ENCODE results near the gene BCL2L14. TPM values are rescaled to one million over a fixed set of nuclear protein-coding genes. Genes with fewer than 3 reads are reported as not detected.
"Not testable (repeated sequence)": the region's sequence is repeated elsewhere in the genome, so short reads cannot be mapped to it uniquely, and the experiment has no call there.

The BCL2L14 gene
- total RNA-seq, 1 experiment from 2014 or later = not detected

- no peak for TF ChIP-seq EZH2 (IDR thresholded peaks at IDR 0.05; ENCODE audit: low read length, unreplicated experiment)
- TF ChIP-seq EZH2phosphoT487 (IDR thresholded peaks at IDR 0.05; ENCODE audit: borderline replicate concordance, low read length) = no peak
- TF ChIP-seq, protein P1, sequence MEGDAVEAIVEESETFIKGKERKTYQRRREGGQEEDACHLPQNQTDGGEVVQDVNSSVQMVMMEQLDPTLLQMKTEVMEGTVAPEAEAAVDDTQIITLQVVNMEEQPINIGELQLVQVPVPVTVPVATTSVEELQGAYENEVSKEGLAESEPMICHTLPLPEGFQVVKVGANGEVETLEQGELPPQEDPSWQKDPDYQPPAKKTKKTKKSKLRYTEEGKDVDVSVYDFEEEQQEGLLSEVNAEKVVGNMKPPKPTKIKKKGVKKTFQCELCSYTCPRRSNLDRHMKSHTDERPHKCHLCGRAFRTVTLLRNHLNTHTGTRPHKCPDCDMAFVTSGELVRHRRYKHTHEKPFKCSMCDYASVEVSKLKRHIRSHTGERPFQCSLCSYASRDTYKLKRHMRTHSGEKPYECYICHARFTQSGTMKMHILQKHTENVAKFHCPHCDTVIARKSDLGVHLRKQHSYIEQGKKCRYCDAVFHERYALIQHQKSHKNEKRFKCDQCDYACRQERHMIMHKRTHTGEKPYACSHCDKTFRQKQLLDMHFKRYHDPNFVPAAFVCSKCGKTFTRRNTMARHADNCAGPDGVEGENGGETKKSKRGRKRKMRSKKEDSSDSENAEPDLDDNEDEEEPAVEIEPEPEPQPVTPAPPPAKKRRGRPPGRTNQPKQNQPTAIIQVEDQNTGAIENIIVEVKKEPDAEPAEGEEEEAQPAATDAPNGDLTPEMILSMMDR (conservative IDR thresholded peaks at IDR 0.05; ENCODE audit: low read depth, low read length) = no peak
- Histone ChIP-seq H3K4me2 (ENCODE audit: low read length) (no peak overlapping the region), H3K9me2 (replicated peaks; ENCODE audit: low read length) (no peaks in the 10 kb centered on the region), H3K79me2 (ENCODE audit: low read length) (no peaks in the 10 kb centered on the region), H3F3A (ENCODE audit: low read length, unreplicated experiment) (no peaks in the 10 kb centered on the region), H3K27ac (ENCODE audit: low read length) (no peak overlapping the region), H3K4me1 (ENCODE audit: insufficient read depth, low read length) (no peaks in the 10 kb centered on the region), H3K9me3 (ENCODE audit: low read length) (no peaks in the 10 kb centered on the region), H3K4me3 (ENCODE audit: low read length) (no peak overlapping the region), H3K27me3 (ENCODE audit: low read length) (no peaks in the 10 kb centered on the region), H2AFZ (ENCODE audit: low read length) (no peak overlapping the region), H3K36me3 (ENCODE audit: low read depth, low read length) (no peaks in the 10 kb centered on the region; the same call in 1 of the 2 replicates), H3K9ac (ENCODE audit: low read length) (no peak overlapping the region), H4K20me1 (ENCODE audit: low read length) (no peaks in the 10 kb centered on the region)
- intact Hi-C loops (cut with micrococcal nuclease) = no loop called here
- ATAC-seq (no peak), DNase-seq (no peak)
- CTCF ChIA-PET = no interaction called here
- POLR2A ChIA-PET (ENCODE audit: unreplicated experiment) = interaction anchor here (0.6 kb wide), 1 partner anchor 195 kb away, joined by 10 read pairs; no protein-coding TSS in a partner anchor
- BruUV-seq (replicated peaks) = no TSS peak
Measured at GRCh38 chr12:12138203-12139154, 67.7 kb downstream of the BCL2L14 start.

DNA sequence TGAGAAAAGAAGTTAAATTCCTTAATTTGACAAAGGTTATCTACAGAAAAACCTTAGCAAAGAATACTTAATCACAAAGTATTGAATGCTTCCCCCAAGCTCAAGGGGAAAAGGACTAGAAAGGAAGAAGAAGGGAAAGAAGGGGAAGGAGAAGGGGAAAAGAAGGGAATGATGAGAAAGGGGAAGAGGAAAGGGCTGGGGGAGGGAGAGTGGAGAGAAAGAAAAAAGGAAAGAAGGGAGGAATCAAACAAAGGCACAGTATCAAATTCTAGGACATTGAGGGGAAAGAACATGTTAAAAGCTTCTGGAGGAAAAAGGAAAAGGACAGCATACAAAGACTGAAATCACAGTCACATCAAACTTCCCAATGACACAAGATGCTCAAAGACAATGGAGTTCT, 70.3 kb downstream of the BCL2L14 start:
- Histone ChIP-seq H3K79me2 (ENCODE audit: low read length) (no peaks in the 10 kb centered on the region), H3K27ac (ENCODE audit: low read length) (no peak overlapping the region), H3K4me1 (ENCODE audit: insufficient read depth, low read length) (no peaks in the 10 kb centered on the region), H3K4me2 (ENCODE audit: low read length) (no peak overlapping the region), H3K9me2 (replicated peaks; ENCODE audit: low read length) (no peaks in the 10 kb centered on the region), H2AFZ (ENCODE audit: low read length) (no peak overlapping the region), H3F3A (ENCODE audit: low read length, unreplicated experiment) (no peaks in the 10 kb centered on the region), H3K9ac (ENCODE audit: low read length) (no peak overlapping the region), H3K9me3 (ENCODE audit: low read length) (no peaks in the 10 kb centered on the region), H3K36me3 (ENCODE audit: low read depth, low read length) (no peaks in the 10 kb centered on the region; the same call in 1 of the 2 replicates), H3K27me3 (ENCODE audit: low read length) (no peaks in the 10 kb centered on the region), H3K4me3 (ENCODE audit: low read length) (no peak overlapping the region), H4K20me1 (ENCODE audit: low read length) (no peaks in the 10 kb centered on the region)
- no TSS peak for BruUV-seq (replicated peaks)
- ChIA-PET POLR2A (ENCODE audit: unreplicated experiment) (no interaction called here), CTCF (no interaction called here)
- ATAC-seq (no peak), DNase-seq (no peak)
- TF ChIP-seq EZH2 (IDR thresholded peaks at IDR 0.05; ENCODE audit: low read length, unreplicated experiment) (no peak), EZH2phosphoT487 (IDR thresholded peaks at IDR 0.05; ENCODE audit: borderline replicate concordance, low read length) (no peak)
- TF ChIP-seq, protein P1 (conservative IDR thresholded peaks at IDR 0.05; ENCODE audit: low read depth, low read length) = no peak
- intact Hi-C loops (cut with micrococcal nuclease) = no loop called here

DNA sequence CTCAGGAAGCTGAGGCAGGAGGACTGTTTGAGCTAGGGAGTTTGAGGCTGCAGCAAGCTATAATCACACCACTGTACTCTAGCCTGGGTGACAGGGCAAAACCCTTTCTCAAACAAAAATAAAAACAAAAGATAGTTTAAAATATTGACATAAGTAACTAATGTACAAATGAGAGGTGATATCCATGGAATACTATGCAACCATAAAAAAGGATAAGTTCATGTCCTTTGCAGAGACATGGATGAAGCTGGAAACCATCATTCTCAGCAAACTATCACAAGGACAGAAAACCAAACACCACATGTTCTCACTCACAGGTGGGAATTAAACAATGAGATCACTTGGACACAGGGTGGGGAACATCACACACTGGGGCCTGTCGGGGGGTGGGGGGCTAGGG, 73.8 kb downstream of the BCL2L14 start:
- H3K36me3 ChIP-seq (ENCODE audit: low read depth, low read length); ATAC-seq; H2AFZ ChIP-seq (ENCODE audit: low read length); H3K4me3 ChIP-seq (ENCODE audit: low read length); H3K9ac ChIP-seq (ENCODE audit: low read length); H3K27me3 ChIP-seq (ENCODE audit: low read length); H3K9me2 ChIP-seq (replicated peaks; ENCODE audit: low read length); H3K4me1 ChIP-seq (ENCODE audit: insufficient read depth, low read length); H3K4me2 ChIP-seq (ENCODE audit: low read length); intact Hi-C loops (cut with micrococcal nuclease); BruUV-seq (replicated peaks); CTCF ChIA-PET; H3F3A ChIP-seq (ENCODE audit: low read length, unreplicated experiment); H3K27ac ChIP-seq (ENCODE audit: low read length); H4K20me1 ChIP-seq (ENCODE audit: low read length); H3K79me2 ChIP-seq (ENCODE audit: low read length); H3K9me3 ChIP-seq (ENCODE audit: low read length); DNase-seq: not testable (repeated sequence)
- POLR2A ChIA-PET (ENCODE audit: unreplicated experiment) = interaction anchor here (0.6 kb wide), 1 partner anchor 1893 kb away, joined by 3 read pairs; no protein-coding TSS in a partner anchor
